ENCODE data around the gene NACA.

The NACA gene

DNA sequence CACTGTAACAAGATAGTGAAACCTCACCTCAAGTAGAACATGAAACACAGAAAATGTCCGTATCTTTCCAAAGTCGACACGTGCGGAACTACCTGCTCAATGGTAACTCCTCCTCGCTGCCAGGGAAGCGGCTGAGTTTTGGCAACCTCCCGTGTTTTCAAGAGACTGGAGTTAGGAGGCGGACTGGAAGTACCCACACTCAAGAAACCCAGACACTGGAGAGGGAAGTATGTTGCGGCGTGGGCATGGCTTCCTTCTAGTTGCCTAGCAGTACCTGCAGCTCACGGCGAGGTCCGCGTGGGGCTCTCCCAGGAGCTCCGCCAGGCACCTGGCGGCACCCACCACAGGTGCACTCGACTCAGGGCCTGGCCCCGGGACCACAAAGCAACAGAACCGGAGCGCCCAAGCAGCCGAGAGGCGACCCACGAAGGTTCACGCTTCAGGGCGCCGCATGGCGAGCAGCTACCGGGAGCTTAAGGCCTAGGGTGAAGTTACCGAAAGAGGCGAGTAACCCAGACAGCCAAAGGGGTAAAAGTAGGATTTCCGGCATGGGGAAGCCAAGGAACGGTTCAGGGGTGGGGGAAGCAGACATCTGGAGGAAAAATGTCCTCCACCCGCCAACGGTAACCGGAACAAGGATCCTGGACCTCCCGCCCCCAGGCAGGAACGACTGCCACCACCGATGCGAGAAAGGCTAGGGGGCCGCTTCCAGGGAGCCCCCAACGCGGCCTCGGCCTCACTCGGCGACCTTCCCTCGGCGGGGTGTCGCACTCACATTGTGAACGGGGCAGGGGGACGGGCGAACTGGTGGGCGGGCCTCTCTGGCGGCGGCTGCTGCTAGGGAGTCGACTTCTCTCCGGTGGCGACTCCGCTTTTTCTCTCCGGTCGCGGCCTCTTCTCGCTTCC, 37.6 kb downstream of the NACA start (continued):
- TF ChIP-seq, protein P1, sequence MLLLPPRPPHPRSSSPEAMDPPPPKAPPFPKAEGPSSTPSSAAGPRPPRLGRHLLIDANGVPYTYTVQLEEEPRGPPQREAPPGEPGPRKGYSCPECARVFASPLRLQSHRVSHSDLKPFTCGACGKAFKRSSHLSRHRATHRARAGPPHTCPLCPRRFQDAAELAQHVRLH (tag by site-specific recombination; IDR thresholded peaks at IDR 0.05), result 0 out of 2 replicates have a peak, but pooled peaks have one; percentile 22
- TF ChIP-seq, protein P2, sequence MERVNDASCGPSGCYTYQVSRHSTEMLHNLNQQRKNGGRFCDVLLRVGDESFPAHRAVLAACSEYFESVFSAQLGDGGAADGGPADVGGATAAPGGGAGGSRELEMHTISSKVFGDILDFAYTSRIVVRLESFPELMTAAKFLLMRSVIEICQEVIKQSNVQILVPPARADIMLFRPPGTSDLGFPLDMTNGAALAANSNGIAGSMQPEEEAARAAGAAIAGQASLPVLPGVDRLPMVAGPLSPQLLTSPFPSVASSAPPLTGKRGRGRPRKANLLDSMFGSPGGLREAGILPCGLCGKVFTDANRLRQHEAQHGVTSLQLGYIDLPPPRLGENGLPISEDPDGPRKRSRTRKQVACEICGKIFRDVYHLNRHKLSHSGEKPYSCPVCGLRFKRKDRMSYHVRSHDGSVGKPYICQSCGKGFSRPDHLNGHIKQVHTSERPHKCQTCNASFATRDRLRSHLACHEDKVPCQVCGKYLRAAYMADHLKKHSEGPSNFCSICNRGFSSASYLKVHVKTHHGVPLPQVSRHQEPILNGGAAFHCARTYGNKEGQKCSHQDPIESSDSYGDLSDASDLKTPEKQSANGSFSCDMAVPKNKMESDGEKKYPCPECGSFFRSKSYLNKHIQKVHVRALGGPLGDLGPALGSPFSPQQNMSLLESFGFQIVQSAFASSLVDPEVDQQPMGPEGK (tag by site-specific recombination; IDR thresholded peaks at IDR 0.05), result peak; percentile 82
- TF ChIP-seq ZNF354C (tag by site-specific recombination; IDR thresholded peaks at IDR 0.05; ENCODE audit: borderline replicate concordance, low read depth) (no peak), ZNF654 (tag by site-specific recombination; IDR thresholded peaks at IDR 0.05; ENCODE audit: low read depth) (no peak), ZFP37 (tag by site-specific recombination; IDR thresholded peaks at IDR 0.05) (peak; percentile 76), GLIS2 (tag by site-specific recombination; IDR thresholded peaks at IDR 0.05) (peak; percentile 98), ZNF121 (tag by site-specific recombination; IDR thresholded peaks at IDR 0.05) (peak; percentile 77), ZIC2 (tag by site-specific recombination; IDR thresholded peaks at IDR 0.05) (peak; percentile 70), KLF16 (tag by site-specific recombination; IDR thresholded peaks at IDR 0.05) (peak; percentile 17), ZNF585B (tag by site-specific recombination; IDR thresholded peaks at IDR 0.05) (0 out of 2 replicates have a peak, but pooled peaks have one; percentile 4), ZNF843 (tag by site-specific recombination; IDR thresholded peaks at IDR 0.05) (peak; percentile 10; the same call in 1 of the 2 replicates), ZNF664 (tag by site-specific recombination; IDR thresholded peaks at IDR 0.05) (no peak), ZNF830 (tag by site-specific recombination; IDR thresholded peaks at IDR 0.05; ENCODE audit: low read depth) (no peak), ZBTB48 (tag by site-specific recombination; IDR thresholded peaks at IDR 0.05) (peak; percentile 71)
- TF ChIP-seq, protein P3, sequence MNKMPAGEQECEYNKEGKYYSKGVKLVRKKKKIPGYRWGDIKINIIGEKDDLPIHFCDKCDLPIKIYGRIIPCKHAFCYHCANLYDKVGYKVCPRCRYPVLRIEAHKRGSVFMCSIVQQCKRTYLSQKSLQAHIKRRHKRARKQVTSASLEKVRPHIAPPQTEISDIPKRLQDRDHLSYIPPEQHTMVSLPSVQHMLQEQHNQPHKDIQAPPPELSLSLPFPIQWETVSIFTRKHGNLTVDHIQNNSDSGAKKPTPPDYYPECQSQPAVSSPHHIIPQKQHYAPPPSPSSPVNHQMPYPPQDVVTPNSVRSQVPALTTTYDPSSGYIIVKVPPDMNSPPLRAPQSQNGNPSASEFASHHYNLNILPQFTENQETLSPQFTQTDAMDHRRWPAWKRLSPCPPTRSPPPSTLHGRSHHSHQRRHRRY (tag by site-specific recombination; IDR thresholded peaks at IDR 0.05), result peak; percentile 38; the same call in 1 of the 2 replicates
- TF ChIP-seq, protein P4, sequence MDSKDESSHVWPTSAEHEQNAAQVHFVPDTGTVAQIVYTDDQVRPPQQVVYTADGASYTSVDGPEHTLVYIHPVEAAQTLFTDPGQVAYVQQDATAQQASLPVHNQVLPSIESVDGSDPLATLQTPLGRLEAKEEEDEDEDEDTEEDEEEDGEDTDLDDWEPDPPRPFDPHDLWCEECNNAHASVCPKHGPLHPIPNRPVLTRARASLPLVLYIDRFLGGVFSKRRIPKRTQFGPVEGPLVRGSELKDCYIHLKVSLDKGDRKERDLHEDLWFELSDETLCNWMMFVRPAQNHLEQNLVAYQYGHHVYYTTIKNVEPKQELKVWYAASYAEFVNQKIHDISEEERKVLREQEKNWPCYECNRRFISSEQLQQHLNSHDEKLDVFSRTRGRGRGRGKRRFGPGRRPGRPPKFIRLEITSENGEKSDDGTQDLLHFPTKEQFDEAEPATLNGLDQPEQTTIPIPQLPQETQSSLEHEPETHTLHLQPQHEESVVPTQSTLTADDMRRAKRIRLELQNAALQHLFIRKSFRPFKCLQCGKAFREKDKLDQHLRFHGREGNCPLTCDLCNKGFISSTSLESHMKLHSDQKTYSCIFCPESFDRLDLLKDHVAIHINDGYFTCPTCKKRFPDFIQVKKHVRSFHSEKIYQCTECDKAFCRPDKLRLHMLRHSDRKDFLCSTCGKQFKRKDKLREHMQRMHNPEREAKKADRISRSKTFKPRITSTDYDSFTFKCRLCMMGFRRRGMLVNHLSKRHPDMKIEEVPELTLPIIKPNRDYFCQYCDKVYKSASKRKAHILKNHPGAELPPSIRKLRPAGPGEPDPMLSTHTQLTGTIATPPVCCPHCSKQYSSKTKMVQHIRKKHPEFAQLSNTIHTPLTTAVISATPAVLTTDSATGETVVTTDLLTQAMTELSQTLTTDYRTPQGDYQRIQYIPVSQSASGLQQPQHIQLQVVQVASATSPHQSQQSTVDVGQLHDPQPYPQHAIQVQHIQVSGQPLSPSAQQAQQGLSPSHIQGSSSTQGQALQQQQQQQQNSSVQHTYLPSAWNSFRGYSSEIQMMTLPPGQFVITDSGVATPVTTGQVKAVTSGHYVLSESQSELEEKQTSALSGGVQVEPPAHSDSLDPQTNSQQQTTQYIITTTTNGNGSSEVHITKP (tag by site-specific recombination; IDR thresholded peaks at IDR 0.05), result no peak
- TF ChIP-seq, protein P5, sequence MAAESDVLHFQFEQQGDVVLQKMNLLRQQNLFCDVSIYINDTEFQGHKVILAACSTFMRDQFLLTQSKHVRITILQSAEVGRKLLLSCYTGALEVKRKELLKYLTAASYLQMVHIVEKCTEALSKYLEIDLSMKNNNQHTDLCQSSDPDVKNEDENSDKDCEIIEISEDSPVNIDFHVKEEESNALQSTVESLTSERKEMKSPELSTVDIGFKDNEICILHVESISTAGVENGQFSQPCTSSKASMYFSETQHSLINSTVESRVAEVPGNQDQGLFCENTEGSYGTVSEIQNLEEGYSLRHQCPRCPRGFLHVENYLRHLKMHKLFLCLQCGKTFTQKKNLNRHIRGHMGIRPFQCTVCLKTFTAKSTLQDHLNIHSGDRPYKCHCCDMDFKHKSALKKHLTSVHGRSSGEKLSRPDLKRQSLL (tag by site-specific recombination; IDR thresholded peaks at IDR 0.05), result no peak

Data from HEK293 (cell line).